AG04449 (cell line): ENCODE data around the gene BCR.

ENCODE experiments used
- CTCF ChIA-PET: fragments of 350-600 bp; formaldehyde crosslinking; extraction: SDS; loops from one replicate; lab custom pipeline; 2021; ENCODE audit warnings: antibody characterized with exemption; lab: Yijun Ruan, JAX
- POLR2A ChIA-PET: fragments of 400-600, 350-600 bp; formaldehyde crosslinking; extraction: SDS; loops from one replicate; lab custom pipeline; 2020; ENCODE audit warnings: antibody characterized with exemption, inconsistent platforms; lab: Yijun Ruan, JAX
- DNase-seq: peaks from one replicate; pipeline ENCODE4 v3.0.0-alpha.2; 2010; ENCODE audit warnings: low read depth, low spot score
- H3K4me3 ChIP-seq: 2 replicates; pipeline ENCODE4 v1.5.1; 2011; ENCODE audit warnings: low read depth, mild to moderate bottlenecking, control low read depth, low read length
- CTCF ChIP-seq: IDR thresholded peaks from one replicate; pipeline ENCODE4 v1.5.1; 2011; ENCODE audit warnings: mild to moderate bottlenecking, moderate library complexity, low read length, control low read depth, inconsistent platforms; ENCODE audit not compliant: insufficient read depth; ENCODE audit errors: missing control alignments

BCR gene

GRCh38 chr22:23274146-23274526 is 93.8 kb downstream of the BCR start:
- CTCF ChIA-PET = interaction anchor here (1.2 to 34.4 kb wide), 3 partner anchors 8 to 95 kb away, joined by 3 to 953 read pairs (median 5); partner anchors contain the start of gene BCR
- DNase-seq = no peak
- no peak overlapping the region for H3K4me3 ChIP-seq
- TF ChIP-seq CTCF = no peak
- POLR2A ChIA-PET = no interaction called here

GRCh38 chr22:23274891-23275694 is 94.8 kb downstream of the BCR start:
- TF ChIP-seq CTCF = no peak
- DNase-seq = no peak
- ChIA-PET CTCF (interaction anchor here (1.2 to 34.4 kb wide), 4 partner anchors 8 to 96 kb away, joined by 3 to 953 read pairs (median 4); partner anchors contain the start of gene BCR), POLR2A (no interaction called here)
- H3K4me3 ChIP-seq = no peak overlapping the region

GRCh38 chr22:23275751-23276150 is 95.4 kb downstream of the BCR start:
- CTCF ChIA-PET = interaction anchor here (1.3 to 34.4 kb wide), 3 partner anchors 14 to 97 kb away, joined by 3 to 953 read pairs (median 4); partner anchors contain the start of gene BCR
- H3K4me3 ChIP-seq = no peak overlapping the region
- no peak for DNase-seq
- POLR2A ChIA-PET = no interaction called here
- no peak for TF ChIP-seq CTCF

GRCh38 chr22:23276656-23277582 is 96.6 kb downstream of the BCR start:
- DNase-seq = no peak
- no peak for TF ChIP-seq CTCF
- ChIA-PET CTCF (interaction anchor here (1.3 to 34.4 kb wide), 4 partner anchors 13 to 98 kb away, joined by 3 to 953 read pairs (median 30); partner anchors contain the start of gene BCR), POLR2A (no interaction called here)
- H3K4me3 ChIP-seq = no peak overlapping the region

- ChIA-PET CTCF (interaction anchor here (1.5 to 34.4 kb wide), 3 partner anchors 10 to 99 kb away, joined by 4 to 953 read pairs (median 57); partner anchors contain the start of gene BCR), POLR2A (no interaction called here)
- DNase-seq = no peak
- no peak overlapping the region for H3K4me3 ChIP-seq
- TF ChIP-seq CTCF = no peak
Observed at GRCh38 chr22:23277583-23278295, 97.4 kb downstream of the BCR start.
